Neural cell (in vitro differentiated cells): ENCODE measurements around the gene ADI1. TPM values are rescaled to one million over a fixed set of nuclear protein-coding genes. Genes with fewer than 3 reads are reported as not detected.

Experiments used
- H2AFZ ChIP-seq: fragments of 200-600, 300-800 bp; sonication (generic), shearing (Covaris generic); 2 replicates; pipeline ENCODE4 v1.6.0; 2014; ENCODE audit warnings: low read depth, mild to moderate bottlenecking, antibody characterized with exemption, low read length, moderate library complexity
- H3F3A ChIP-seq: fragments of 200-600 bp; shearing (Covaris generic); 2 replicates; pipeline ENCODE4 v1.6.1; 2016; ENCODE audit warnings: mild to moderate bottlenecking, moderate library complexity, mixed read lengths, antibody characterized with exemption, low read length; ENCODE audit not compliant: insufficient read depth, poor library complexity, severe bottlenecking
- H3K27ac ChIP-seq: fragments of 200-600, 300-800 bp; sonication (generic), shearing (Covaris generic); 2 replicates; pipeline ENCODE4 v1.5.1; 2014; ENCODE audit warnings: mild to moderate bottlenecking, low read length, moderate library complexity
- H3K27me3 ChIP-seq: fragments of 300-800, 200-600 bp; sonication (generic), shearing (Covaris generic); 2 replicates; pipeline ENCODE4 v1.6.0; 2014; ENCODE audit warnings: mild to moderate bottlenecking, low read depth, low read length, moderate library complexity; ENCODE audit not compliant: insufficient read depth
- H3K36me3 ChIP-seq: fragments of 300-800, 200-600 bp; sonication (generic), shearing (Covaris generic); 2 replicates; pipeline ENCODE4 v1.5.1; 2014; ENCODE audit warnings: mild to moderate bottlenecking, antibody characterized with exemption, low read length, moderate library complexity; ENCODE audit not compliant: insufficient read depth
- H3K4me2 ChIP-seq: fragments of 300-800, 200-600 bp; sonication (generic), shearing (Covaris generic); 2 replicates; pipeline ENCODE4 v1.6.0; 2014; ENCODE audit warnings: mild to moderate bottlenecking, low read length
- H3K4me3 ChIP-seq: fragments of 300-800, 200-600 bp; sonication (generic), shearing (Covaris generic); 2 replicates; pipeline ENCODE4 v1.5.1; 2014; ENCODE audit warnings: mild to moderate bottlenecking, low read length, moderate library complexity
- H3K79me2 ChIP-seq: fragments of 200-600 bp; shearing (Covaris generic); replicated peaks from 2 replicates; pipeline ENCODE4 v1.6.0; 2014; ENCODE audit warnings: mild to moderate bottlenecking, low read length, moderate library complexity; ENCODE audit not compliant: insufficient read depth
- H3K9ac ChIP-seq: fragments of 300-800, 200-600 bp; sonication (generic), shearing (Covaris generic); 2 replicates; pipeline ENCODE4 v1.6.1; 2016; ENCODE audit warnings: mild to moderate bottlenecking, low read length, mixed read lengths
- H3K9me2 ChIP-seq: fragments of 200-600 bp; shearing (Covaris generic); 2 replicates; pipeline ENCODE4 v1.6.1; 2016; ENCODE audit warnings: mild to moderate bottlenecking, low read length, mixed read lengths; ENCODE audit not compliant: insufficient read depth
- H3K9me3 ChIP-seq: fragments of 200-600, 300-800 bp; sonication (generic), shearing (Covaris generic); 2 replicates; pipeline ENCODE4 v1.6.1; 2016; ENCODE audit warnings: mild to moderate bottlenecking, mixed run types, low read length, moderate library complexity, mixed read lengths
- H4K20me1 ChIP-seq: fragments of 200-600 bp; shearing (Covaris generic); 2 replicates; pipeline ENCODE4 v1.6.1; 2016; ENCODE audit warnings: mild to moderate bottlenecking, mixed run types; ENCODE audit not compliant: insufficient read depth
- CTCF ChIP-seq: fragments of 450-650 bp; IDR thresholded peaks from 2 replicates; pipeline ENCODE4 v1.5.1; 2014; ENCODE audit warnings: antibody characterized with exemption, mild to moderate bottlenecking, moderate library complexity; ENCODE audit not compliant: poor library complexity, severe bottlenecking
- EP300 ChIP-seq: fragments of 450-650 bp; conservative IDR thresholded peaks from 2 replicates; pipeline ENCODE4 v1.6.1; 2014; ENCODE audit warnings: antibody characterized with exemption, mild to moderate bottlenecking, moderate library complexity; ENCODE audit not compliant: poor library complexity, severe bottlenecking
- EZH2 ChIP-seq: fragments of 200-600, 300-800 bp; shearing (Covaris generic), sonication (generic); IDR thresholded peaks from 2 replicates; pipeline ENCODE4 v1.6.1; 2014; ENCODE audit warnings: antibody characterized with exemption, low read length, borderline replicate concordance, mild to moderate bottlenecking; ENCODE audit not compliant: insufficient read depth, poor library complexity, severe bottlenecking
- MXI1 ChIP-seq: fragments of 450-650 bp; conservative IDR thresholded peaks from 2 replicates; pipeline ENCODE4 v1.6.1; 2014; ENCODE audit warnings: antibody characterized with exemption, mild to moderate bottlenecking; ENCODE audit not compliant: poor library complexity, severe bottlenecking
- POLR2AphosphoS5 ChIP-seq: IDR thresholded peaks from 2 replicates; pipeline ENCODE4 v1.6.1; 2012
- RAD21 ChIP-seq: fragments of 450-650 bp; conservative IDR thresholded peaks from 2 replicates; pipeline ENCODE4 v1.6.1; 2014; ENCODE audit warnings: antibody characterized with exemption, mild to moderate bottlenecking, moderate library complexity
- REST ChIP-seq: IDR thresholded peaks from 2 replicates; pipeline ENCODE4 v1.6.1; 2012; ENCODE audit warnings: borderline replicate concordance
- SMC3 ChIP-seq: fragments of 450-650 bp; conservative IDR thresholded peaks from 2 replicates; pipeline ENCODE4 v1.6.1; 2014; ENCODE audit warnings: antibody characterized with exemption, mild to moderate bottlenecking, moderate library complexity; ENCODE audit not compliant: poor library complexity
- TAF1 ChIP-seq: IDR thresholded peaks from 2 replicates; pipeline ENCODE4 v1.6.1; 2012; ENCODE audit warnings: low read depth
- polyA plus RNA-seq: library from polyadenylated mRNA; depleted of rRNA; stranded (reverse); fragments of >200 nt; gene quantifications from 2 replicates; pipeline ENCODE4 v1.2.3, GENCODE V29; 2014

ADI1 gene
- polyA plus RNA-seq, 1 donor from 2014 or later: 23.9 TPM

GRCh38 chr2:3464401-3465005 is 54.8 kb downstream of the ADI1 start:
- H3K36me3 ChIP-seq: no peaks in the 10 kb centered on the region
- H3K4me2 ChIP-seq: no peak overlapping the region
- H4K20me1 ChIP-seq: no peaks in the 10 kb centered on the region
- H3K9ac ChIP-seq: no peak overlapping the region
- no peak overlapping the region for H3K27ac ChIP-seq
- H3K9me2 ChIP-seq: no peaks in the 10 kb centered on the region
- H3K79me2 ChIP-seq: no peaks in the 10 kb centered on the region
- H2AFZ ChIP-seq: no peak overlapping the region
- no peaks in the 10 kb centered on the region for H3K27me3 ChIP-seq
- H3F3A ChIP-seq: no peaks in the 10 kb centered on the region
- H3K4me3 ChIP-seq: no peak overlapping the region
- TF ChIP-seq RAD21 (no peak), SMC3 (no peak)
- H3K9me3 ChIP-seq: no peaks in the 10 kb centered on the region

- TF ChIP-seq RAD21: no peak
- no peak for TF ChIP-seq CTCF
- no peak for TF ChIP-seq REST
- TF ChIP-seq EZH2: no peak
- TF ChIP-seq SMC3: no peak
- TF ChIP-seq EP300: no peak
- Histone ChIP-seq H3K27ac (no peak overlapping the region), H3K9me2 (no peaks in the 10 kb centered on the region), H3K36me3 (no peaks in the 10 kb centered on the region), H3K4me3 (no peak overlapping the region), H3K9me3 (no peaks in the 10 kb centered on the region), H3K27me3 (no peaks in the 10 kb centered on the region), H3K9ac (no peak overlapping the region), H2AFZ (no peak overlapping the region), H3K79me2 (no peaks in the 10 kb centered on the region), H3K4me2 (no peak overlapping the region), H3F3A (no peaks in the 10 kb centered on the region), H4K20me1 (no peaks in the 10 kb centered on the region)
Observed at GRCh38 chr2:3463944-3464343, 55.4 kb downstream of the ADI1 start.

GRCh38 chr2:3463186-3463835 is 56.0 kb downstream of the ADI1 start:
- Histone ChIP-seq H3K36me3 (no peaks in the 10 kb centered on the region), H3K79me2 (no peaks in the 10 kb centered on the region), H3K27me3 (no peaks in the 10 kb centered on the region), H2AFZ (no peak overlapping the region), H3K9me2 (no peaks in the 10 kb centered on the region), H3K27ac (no peak overlapping the region), H3F3A (no peaks in the 10 kb centered on the region), H3K4me2 (no peak overlapping the region), H3K4me3 (no peak overlapping the region), H4K20me1 (no peaks in the 10 kb centered on the region), H3K9ac (no peak overlapping the region), H3K9me3 (no peaks in the 10 kb centered on the region)
- TF ChIP-seq TAF1 (no peak), REST (no peak), POLR2AphosphoS5 (no peak), CTCF (no peak), MXI1 (no peak), SMC3 (no peak), EZH2 (no peak), RAD21 (no peak), EP300 (no peak)
